DMS 273 treated with DMSO at 0.1 percent for 48 hours (cell line): Measurements from ENCODE around the gene STEAP3.

ENCODE experiments used
- DNase-seq: peaks from one replicate; lab custom pipeline; 2025; lab: John Stamatoyannopoulos, UW

The STEAP3 gene

GRCh38 chr2:119246884-119247843, 23.5 kb downstream of the STEAP3 start:
- no peak for DNase-seq

- DNase-seq, result no peak
Measured at GRCh38 chr2:119247844-119248271, 24.2 kb downstream of the STEAP3 start.

- DNase-seq, result no peak
Measured at GRCh38 chr2:119248311-119248710, 24.7 kb downstream of the STEAP3 start.

GRCh38 chr2:119248751-119249150, 25.1 kb downstream of the STEAP3 start:
- no peak for DNase-seq

GRCh38 chr2:119249311-119249710, 25.7 kb downstream of the STEAP3 start:
- DNase-seq, result no peak

- DNase-seq, result no peak
Measured at GRCh38 chr2:119249855-119250717, 26.5 kb downstream of the STEAP3 start.

GRCh38 chr2:119250718-119251290, 27.2 kb downstream of the STEAP3 start:
- DNase-seq, result no peak

- no peak for DNase-seq
Measured at GRCh38 chr2:119251652-119252051, 28.0 kb downstream of the STEAP3 start.

GRCh38 chr2:119252186-119253113, 28.8 kb downstream of the STEAP3 start:
- no peak for DNase-seq

GRCh38 chr2:119253114-119253702, 29.6 kb downstream of the STEAP3 start:
- DNase-seq, result no peak

GRCh38 chr2:119253760-119254600, 30.3 kb downstream of the STEAP3 start:
- DNase-seq, result no peak

- no peak for DNase-seq
Measured at GRCh38 chr2:119254601-119255080, 31.0 kb downstream of the STEAP3 start.

- no peak for DNase-seq
Measured at GRCh38 chr2:119255760-119256581, 32.3 kb downstream of the STEAP3 start.

- DNase-seq, result no peak
Measured at GRCh38 chr2:119256582-119256921, 32.9 kb downstream of the STEAP3 start.

- no peak for DNase-seq
Measured at GRCh38 chr2:119257198-119257597, 33.6 kb downstream of the STEAP3 start.

- no peak for DNase-seq
Measured at GRCh38 chr2:119259296-119259860, 35.7 kb downstream of the STEAP3 start.

- DNase-seq, result no peak
Measured at GRCh38 chr2:119260646-119261492, 37.2 kb downstream of the STEAP3 start.
